HuH-7 (cell line): ENCODE results near the gene RBP3.

Experiments used
- DNase-seq: peaks from one replicate; pipeline ENCODE4 v3.0.0; 2011; ENCODE audit warnings: low spot score

RBP3 gene

GRCh38 chr10:47348138-47348651, at the start of gene RBP3:
Gene RBP3, plus strand, starts transcription at chr10:47348363. Its CDS starts 122 bp downstream, at chr10:47348485.
- DNase-seq = no peak

GRCh38 chr10:47298715-47299114, 49.4 kb upstream of the RBP3 start:
- no peak for DNase-seq

GRCh38 chr10:47299611-47300428, 48.3 kb upstream of the RBP3 start, which contains the start of gene GDF10:
Gene GDF10, plus strand, starts transcription at chr10:47300197. Its CDS starts 455 bp downstream, at chr10:47300652.
- no peak for DNase-seq

- peak; percentile 29 for DNase-seq
Measured at GRCh38 chr10:47300429-47300931, 47.7 kb upstream of the RBP3 start.

- no peak for DNase-seq
Measured at GRCh38 chr10:47301833-47302232, 46.3 kb upstream of the RBP3 start.

GRCh38 chr10:47303105-47303504, 45.1 kb upstream of the RBP3 start:
- DNase-seq = no peak

- DNase-seq = no peak
Measured at GRCh38 chr10:47303866-47304265, 44.3 kb upstream of the RBP3 start.

- no peak for DNase-seq
Measured at GRCh38 chr10:47305566-47305965, 42.6 kb upstream of the RBP3 start.

GRCh38 chr10:47306387-47307210, 41.6 kb upstream of the RBP3 start:
- DNase-seq = no peak

- DNase-seq = no peak
Measured at GRCh38 chr10:47307381-47307780, 40.8 kb upstream of the RBP3 start.

GRCh38 chr10:47308775-47309174, 39.4 kb upstream of the RBP3 start:
- no peak for DNase-seq

GRCh38 chr10:47309408-47310089, 38.6 kb upstream of the RBP3 start:
- peak; percentile 45 for DNase-seq

- DNase-seq = no peak
Measured at GRCh38 chr10:47310090-47310505, 38.1 kb upstream of the RBP3 start.

GRCh38 chr10:47311193-47311931, 36.8 kb upstream of the RBP3 start:
- DNase-seq = no peak

GRCh38 chr10:47311932-47312662, 36.1 kb upstream of the RBP3 start:
- peak; percentile 76 for DNase-seq

- no peak for DNase-seq
Measured at GRCh38 chr10:47312663-47312995, 35.5 kb upstream of the RBP3 start.

GRCh38 chr10:47314416-47314970, 33.7 kb upstream of the RBP3 start:
- no peak for DNase-seq

- DNase-seq = no peak
Measured at GRCh38 chr10:47315421-47315820, 32.7 kb upstream of the RBP3 start.

- DNase-seq = no peak
Measured at GRCh38 chr10:47316131-47316530, 32.0 kb upstream of the RBP3 start.

GRCh38 chr10:47317251-47317650, 30.9 kb upstream of the RBP3 start:
- no peak for DNase-seq
